Ascending aorta (tissue), 2 donors: ENCODE measurements around the gene GPR78. TPM values are rescaled to one million over a fixed set of nuclear protein-coding genes. Genes with fewer than 3 reads are reported as not detected.
"Not testable (repeated sequence)": the region's sequence is repeated elsewhere in the genome, so short reads cannot be mapped to it uniquely, and the experiment has no call there.

ENCODE experiments used
- DNase-seq, 2 donors: peaks; one replicate each; pipeline ENCODE4 v3.0.0-alpha.2; 2019; ENCODE audit warnings: low spot score in 2 of 2
- H3K27ac ChIP-seq, 2 donors: fragments of 200-600 bp; sonication (generic); one replicate each; pipeline ENCODE4 v1.5.1; 2016 to 2017; ENCODE audit warnings: mild to moderate bottlenecking in 1 of 2
- H3K27me3 ChIP-seq: fragments of 200-600 bp; sonication (generic); one replicate; pipeline ENCODE4 v1.5.1; 2017
- H3K36me3 ChIP-seq, 2 donors: fragments of 200-600 bp; sonication (generic); one replicate each; pipeline ENCODE4 v1.5.1; 2016
- H3K4me1 ChIP-seq, 2 donors: fragments of 200-600 bp; sonication (generic); one replicate each; pipeline ENCODE4 v1.5.1; 2016 to 2017; ENCODE audit warnings: mild to moderate bottlenecking in 1 of 2
- H3K4me3 ChIP-seq, 2 donors: fragments of 200-600 bp; sonication (generic); one replicate each; pipeline ENCODE4 v1.5.1; 2016 to 2017; ENCODE audit warnings: mild to moderate bottlenecking in 1 of 2
- H3K9me3 ChIP-seq, 2 donors: fragments of 200-600 bp; sonication (generic); one replicate each; pipeline ENCODE4 v1.5.1; 2016
- CTCF ChIP-seq, 3 experiments: fragments of 200-600 bp in 2 of 3; fragments of 450-650 bp in 1 of 3; sonication (generic) in 2 of 3; IDR thresholded peaks; one replicate each; pipeline ENCODE4 v1.5.1; 2016 to 2019; ENCODE audit warnings: antibody characterized with exemption in 3 of 3, mild to moderate bottlenecking in 1 of 3, moderate library complexity in 1 of 3
- intact Hi-C: fragments of 100-400 bp; cut with DNase I; formaldehyde crosslinking; loops from one replicate; pipeline ENCODE4 v1.15.1; 2023
- total RNA-seq: library from RNA; depleted of rRNA; stranded (reverse); fragments of >200 nt; gene quantifications from one replicate; pipeline ENCODE4 v1.1.0, GENCODE V29; 2016

The GPR78 gene
- total RNA-seq, 1 donor from 2014 or later, result not detected

GRCh38 chr4:8618421-8618820 is 38.2 kb downstream of the GPR78 start:
- H3K9me3 ChIP-seq, result no peaks in the 10 kb centered on the region
- no peak for DNase-seq
- no peaks in the 10 kb centered on the region for H3K27me3 ChIP-seq
- no peak overlapping the region for H3K27ac ChIP-seq
- intact Hi-C loops, result no loop called here
- no peaks in the 10 kb centered on the region for H3K4me1 ChIP-seq
- no peaks in the 10 kb centered on the region for H3K36me3 ChIP-seq
- no peak for TF ChIP-seq CTCF (IDR thresholded peaks at IDR 0.05)
- H3K4me3 ChIP-seq, result no peak overlapping the region

GRCh38 chr4:8618961-8619720 is 38.9 kb downstream of the GPR78 start:
- no peaks in the 10 kb centered on the region for H3K4me1 ChIP-seq
- intact Hi-C loops, result no loop called here
- H3K27me3 ChIP-seq, result no peaks in the 10 kb centered on the region
- DNase-seq, result no peak
- no peak overlapping the region for H3K4me3 ChIP-seq
- no peak overlapping the region for H3K27ac ChIP-seq
- no peaks in the 10 kb centered on the region for H3K9me3 ChIP-seq
- H3K36me3 ChIP-seq, result no peaks in the 10 kb centered on the region
- TF ChIP-seq CTCF (IDR thresholded peaks at IDR 0.05), result no peak

- intact Hi-C loops, H3K4me3 ChIP-seq, H3K36me3 ChIP-seq, DNase-seq, H3K27ac ChIP-seq, H3K9me3 ChIP-seq, H3K4me1 ChIP-seq, H3K27me3 ChIP-seq: not testable (repeated sequence)
Measured at GRCh38 chr4:8621135-8621534, 40.9 kb downstream of the GPR78 start.

- intact Hi-C loops, H3K27ac ChIP-seq, DNase-seq, H3K27me3 ChIP-seq, H3K36me3 ChIP-seq, H3K4me3 ChIP-seq, H3K9me3 ChIP-seq, H3K4me1 ChIP-seq: not testable (repeated sequence)
Measured at GRCh38 chr4:8624601-8625272, 44.5 kb downstream of the GPR78 start.

- H3K27me3 ChIP-seq, H3K27ac ChIP-seq, H3K36me3 ChIP-seq, DNase-seq, H3K9me3 ChIP-seq, H3K4me3 ChIP-seq, intact Hi-C loops, H3K4me1 ChIP-seq: not testable (repeated sequence)
Measured at GRCh38 chr4:8630240-8630905, 50.2 kb downstream of the GPR78 start.

GRCh38 chr4:8631896-8632295 is 51.7 kb downstream of the GPR78 start:
- DNase-seq, H3K4me1 ChIP-seq, H3K9me3 ChIP-seq, H3K27ac ChIP-seq, H3K27me3 ChIP-seq, H3K4me3 ChIP-seq, H3K36me3 ChIP-seq, intact Hi-C loops: not testable (repeated sequence)

GRCh38 chr4:8634773-8635172 is 54.6 kb downstream of the GPR78 start:
- DNase-seq, intact Hi-C loops, H3K27ac ChIP-seq, H3K9me3 ChIP-seq, H3K4me3 ChIP-seq, H3K27me3 ChIP-seq, H3K4me1 ChIP-seq, H3K36me3 ChIP-seq: not testable (repeated sequence)

GRCh38 chr4:8635897-8636554 is 55.8 kb downstream of the GPR78 start:
- intact Hi-C loops, DNase-seq, H3K9me3 ChIP-seq, H3K4me3 ChIP-seq, H3K36me3 ChIP-seq, H3K27me3 ChIP-seq, H3K27ac ChIP-seq, H3K4me1 ChIP-seq: not testable (repeated sequence)

Other genes with a start within 250 kb of the GPR78 start
- gene ACOX3, start 139.7 kb upstream of the GPR78 start, total RNA-seq, result 74.5 TPM
- 39.8 TPM for gene TRMT44, start 139.6 kb upstream of the GPR78 start, total RNA-seq
- 3.5 TPM for gene CPZ, start 12.4 kb downstream of the GPR78 start, total RNA-seq